TTC549 (cell line): Measurements from ENCODE around the gene NUDC.
"Not testable (repeated sequence)": the region's sequence is repeated elsewhere in the genome, so short reads cannot be mapped to it uniquely, and the experiment has no call there.

ENCODE experiments used
- FAIRE-seq: peaks from 2 replicates; lab custom pipeline; 2012; peaks lifted over from hg19 to GRCh38; lab: Jason Lieb, UNC

Gene NUDC

DNA sequence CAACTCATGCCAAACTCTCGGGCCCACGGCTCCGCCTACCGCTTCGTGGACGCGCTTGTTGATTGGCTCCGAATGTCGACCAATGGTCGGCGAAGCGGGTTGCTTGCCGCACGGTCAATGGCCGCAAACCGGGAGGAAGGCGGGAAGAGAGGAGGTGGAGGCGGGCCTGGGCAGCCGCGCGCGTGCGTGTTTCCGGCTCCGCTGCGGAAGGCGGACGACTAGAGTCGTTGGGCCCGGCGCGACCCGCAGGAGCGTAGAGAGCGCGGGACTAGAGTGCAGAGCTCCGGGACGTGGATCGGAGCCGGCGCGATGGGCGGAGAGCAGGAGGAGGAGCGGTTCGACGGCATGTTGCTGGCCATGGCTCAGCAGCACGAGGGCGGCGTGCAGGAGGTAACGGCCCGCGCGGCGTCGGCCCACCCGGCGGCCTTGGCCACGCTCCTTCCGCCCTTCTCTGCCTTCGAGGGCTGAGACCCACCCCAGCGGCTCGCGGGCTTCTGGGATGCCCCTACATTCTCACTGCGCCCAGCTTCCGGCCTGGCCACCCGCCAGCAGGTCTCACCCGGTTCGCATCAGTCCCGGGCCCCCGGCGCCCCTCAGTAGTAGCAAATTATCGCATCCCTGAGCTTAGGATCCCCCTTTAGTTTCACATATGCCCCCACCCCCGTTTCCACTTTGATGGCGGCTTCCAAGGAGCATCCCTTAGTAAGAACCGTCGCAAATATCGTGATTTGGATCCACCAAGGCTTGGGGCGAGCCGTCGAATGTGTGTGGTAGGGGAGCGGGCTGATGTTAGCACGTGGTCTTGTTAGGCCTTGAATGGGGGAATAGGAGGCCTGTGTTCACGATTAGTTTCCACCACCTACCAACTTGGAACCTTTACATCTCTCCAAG, at the start of gene NUDC:
Gene NUDC (plus strand): TSS at position 204 of the 891 bp plus-strand sequence. CDS start 106 bp downstream, at position 310.
- peak; percentile 94 for FAIRE-seq

GRCh38 chr1:26873097-26873496, 48.4 kb upstream of the NUDC start:
- FAIRE-seq: not testable (repeated sequence)

DNA sequence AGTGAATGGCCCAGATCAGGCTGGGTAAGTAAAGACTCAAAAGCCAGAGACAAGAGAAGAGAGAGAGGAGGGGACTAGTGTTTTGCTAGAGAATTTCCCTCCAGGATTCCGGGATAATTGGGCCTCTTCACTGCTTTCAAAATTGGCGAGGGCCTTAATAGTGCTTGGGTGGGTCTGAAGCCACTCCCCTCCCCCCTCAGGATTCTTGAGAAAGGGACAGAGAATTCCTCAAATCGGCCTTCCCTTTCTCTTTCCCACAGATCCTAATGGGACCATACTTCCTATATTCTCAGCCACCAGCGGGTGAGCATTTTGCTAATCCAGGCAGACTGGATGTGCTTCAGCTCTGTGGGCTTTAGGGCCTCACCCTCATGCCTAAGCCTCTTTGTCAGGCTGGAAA, 46.6 kb upstream of the NUDC start:
- no peak for FAIRE-seq

DNA sequence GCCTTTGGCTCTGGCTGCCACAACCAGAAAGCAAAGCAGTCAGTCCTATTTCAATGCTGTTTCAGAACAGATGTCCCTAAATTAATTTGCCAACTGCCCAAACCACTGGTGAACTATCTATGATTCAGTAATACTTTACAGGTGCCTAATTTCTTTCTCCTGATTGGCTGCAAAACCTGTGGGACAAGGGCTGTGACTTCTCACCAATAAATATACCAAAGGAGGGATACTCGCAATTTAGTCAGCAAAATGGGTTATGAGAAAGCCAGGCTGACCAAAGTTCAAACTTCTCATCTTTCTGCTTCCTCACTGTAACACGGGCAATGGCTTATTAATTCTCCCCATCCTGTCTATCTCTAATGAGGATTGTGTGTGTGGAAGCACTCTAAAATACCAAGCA, 44.2 kb upstream of the NUDC start:
- FAIRE-seq: no peak

DNA sequence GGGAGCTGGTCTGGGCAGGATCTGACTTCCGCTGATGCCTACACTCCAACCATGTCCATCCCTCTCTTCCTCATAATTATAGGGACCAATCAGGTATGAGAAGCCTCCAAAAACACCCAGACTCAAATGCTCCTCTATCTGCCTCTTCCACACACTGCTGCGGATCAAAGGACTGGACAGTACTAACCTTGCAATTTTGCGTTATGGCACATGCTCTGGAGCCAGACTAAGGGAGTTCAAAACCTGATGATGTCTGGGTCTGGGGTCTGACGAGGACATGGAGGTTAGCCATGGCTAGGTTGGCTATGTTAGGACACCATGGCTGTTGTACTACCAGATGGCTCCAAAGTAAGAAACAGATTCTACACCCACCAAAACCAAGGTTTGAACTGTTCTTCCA, 41.8 kb upstream of the NUDC start:
- FAIRE-seq: no peak

- FAIRE-seq: not testable (repeated sequence)
These were observed 39.9 kb upstream of the NUDC start for GRCh38 chr1:26881611-26882010.

DNA sequence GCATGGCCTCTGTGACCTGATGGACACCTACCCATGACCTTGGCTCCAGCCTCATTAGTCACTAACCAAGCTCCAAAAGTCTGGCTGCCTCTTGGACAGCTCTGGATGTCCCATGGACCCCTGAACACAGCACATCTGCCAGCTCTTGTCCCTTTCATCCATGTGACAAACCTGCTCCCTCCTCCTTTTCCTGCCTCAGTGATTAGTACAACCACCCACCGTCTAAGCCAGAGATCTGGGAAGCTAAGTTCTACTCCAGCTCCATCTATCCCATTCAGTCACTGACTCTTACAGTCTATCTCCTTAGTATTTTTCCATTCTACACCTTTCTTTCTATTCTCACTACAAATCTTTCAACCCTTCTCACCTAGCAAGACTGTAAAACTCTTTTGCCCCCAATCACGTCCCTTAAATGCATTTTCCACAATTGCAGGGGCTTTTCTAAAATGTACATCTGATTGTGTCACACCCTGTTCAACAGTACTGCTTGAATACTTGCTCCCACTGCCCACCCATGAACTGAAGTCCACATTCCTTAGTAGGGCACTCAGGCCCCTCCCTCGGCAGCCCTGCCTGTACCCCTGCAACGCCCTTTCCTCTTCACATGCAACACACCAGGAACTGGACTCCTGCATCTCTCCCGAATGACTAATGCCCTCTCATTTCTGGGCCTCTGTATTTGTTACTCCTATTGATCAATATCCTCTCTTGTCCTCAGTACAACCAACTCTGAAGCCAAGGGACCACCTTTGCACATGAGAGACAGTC, 38.7 kb upstream of the NUDC start:
- FAIRE-seq: no peak

GRCh38 chr1:26887125-26887524, 34.4 kb upstream of the NUDC start:
- FAIRE-seq: no peak

- no peak for FAIRE-seq
These were observed 33.3 kb upstream of the NUDC start for GRCh38 chr1:26888231-26888630.

DNA sequence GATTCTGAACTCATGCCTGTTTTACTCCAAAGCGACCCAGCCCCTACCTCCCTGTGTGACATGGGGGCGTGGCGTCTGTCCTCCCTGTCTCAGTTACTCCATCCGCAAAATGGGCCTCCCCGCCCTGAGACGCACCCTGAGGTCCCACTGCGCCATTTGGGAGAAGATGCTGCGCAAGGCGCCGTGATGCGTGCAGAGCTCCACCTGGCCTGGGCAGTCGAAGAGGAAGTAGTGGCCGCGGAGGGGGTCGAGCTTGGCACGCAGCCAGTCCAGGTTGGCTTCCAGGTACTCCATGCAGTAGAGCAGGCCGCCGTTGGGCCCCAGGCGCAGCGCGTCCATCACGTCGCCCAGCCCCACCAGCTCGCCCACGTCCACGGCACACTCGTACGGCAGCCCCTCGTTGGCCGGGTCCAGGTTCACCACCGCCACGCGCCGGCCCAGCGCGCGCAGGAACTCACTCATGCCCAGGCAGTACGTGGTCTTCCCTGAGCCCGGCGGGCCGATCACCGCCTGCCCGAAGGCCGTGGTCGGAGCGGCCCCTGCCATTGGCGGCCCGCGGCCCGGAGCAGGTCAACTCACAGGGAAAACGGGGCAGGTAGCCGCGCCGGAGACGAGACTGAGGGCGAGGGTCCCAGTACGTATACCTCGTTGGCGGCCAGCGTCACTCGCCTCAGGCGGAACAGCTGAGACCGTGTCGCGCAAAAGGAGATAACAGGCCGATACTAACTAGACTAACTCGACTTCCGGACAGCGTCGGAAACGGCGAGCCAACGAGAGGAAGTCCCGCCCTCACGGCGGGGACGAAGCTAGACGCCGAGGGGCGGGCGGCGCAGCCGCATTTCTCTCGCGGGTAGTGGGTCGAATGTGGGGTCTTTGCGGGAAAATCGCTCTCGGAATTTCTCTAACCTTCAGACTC, 31.7 kb upstream of the NUDC start, which contains the start of gene GPN2:
Gene GPN2 (minus strand): TSS at position 733 of the 916 bp plus-strand sequence. CDS start 187 bp downstream, at position 546.
- FAIRE-seq: no peak

- no peak for FAIRE-seq
These were observed 31.1 kb upstream of the NUDC start for GRCh38 chr1:26890467-26890796.

GRCh38 chr1:26894263-26894662, 27.3 kb upstream of the NUDC start:
- FAIRE-seq: no peak

DNA sequence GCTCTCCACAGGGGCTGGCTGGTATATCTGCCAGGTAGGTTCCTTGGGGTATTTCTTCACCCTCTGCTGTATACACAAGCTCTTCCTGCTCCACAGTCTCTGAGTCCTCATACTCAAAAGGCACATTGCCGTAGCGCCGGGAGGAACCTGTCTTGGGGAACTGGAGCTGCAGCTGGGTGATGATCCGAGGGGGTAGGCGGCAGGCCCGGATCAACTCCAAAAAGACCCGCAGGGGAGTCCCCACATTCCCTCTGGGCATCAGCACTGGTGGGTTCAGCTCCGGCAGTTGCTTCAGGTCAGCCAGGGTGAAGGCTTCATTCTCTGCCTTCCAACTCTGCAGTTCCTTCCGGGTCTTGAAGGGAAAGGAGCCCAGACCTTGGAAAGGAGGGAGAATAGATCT, 24.2 kb upstream of the NUDC start:
- no peak for FAIRE-seq

- FAIRE-seq: no peak
These were observed 21.3 kb upstream of the NUDC start, which contains the start of gene GPATCH3 for GRCh38 chr1:26900001-26900814. TSS of gene GPATCH3 (minus strand) at chr1:26900467. CDS start at chr1:26900442, 25 bp downstream.

GRCh38 chr1:26900815-26901511, 20.6 kb upstream of the NUDC start:
- no peak for FAIRE-seq

DNA sequence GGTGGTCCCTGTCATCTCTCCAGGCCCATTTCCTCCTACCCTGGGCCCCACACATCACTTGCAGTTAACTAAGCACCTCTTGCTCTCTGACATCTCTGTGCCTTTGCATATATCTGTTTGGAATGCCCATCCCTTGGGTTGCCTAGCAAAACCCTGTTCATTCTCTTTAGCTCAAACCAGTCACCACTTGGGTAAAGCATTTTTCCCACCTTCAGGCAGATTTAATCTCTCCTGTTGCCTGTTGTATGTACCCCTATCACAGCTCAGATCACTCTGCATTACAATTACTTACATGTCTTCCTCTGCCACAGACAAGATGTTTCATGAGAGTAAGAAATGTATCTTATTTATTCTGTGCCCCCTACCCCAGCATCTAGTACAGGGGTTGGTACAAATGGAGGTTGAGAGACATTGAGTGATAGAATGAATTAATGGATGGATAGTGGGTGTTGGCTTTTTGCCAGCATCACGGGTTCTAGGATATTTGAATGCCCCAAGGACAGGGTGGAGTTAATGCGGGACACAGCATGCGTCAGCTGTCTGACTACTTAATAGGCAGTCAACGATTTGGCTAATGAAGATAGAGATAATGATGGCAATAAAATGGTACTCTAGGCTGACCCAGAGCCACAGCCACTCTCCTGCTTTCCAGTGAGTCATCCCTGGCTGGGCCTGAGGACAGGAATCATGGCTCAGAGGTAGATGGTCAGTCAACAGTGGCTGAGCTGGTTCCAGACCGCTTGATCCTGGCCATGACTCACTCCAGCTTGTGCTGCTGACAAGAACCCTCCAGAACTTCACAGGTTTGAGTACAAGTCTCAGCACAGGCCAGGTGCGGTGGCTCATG, 14.2 kb upstream of the NUDC start:
- no peak for FAIRE-seq

DNA sequence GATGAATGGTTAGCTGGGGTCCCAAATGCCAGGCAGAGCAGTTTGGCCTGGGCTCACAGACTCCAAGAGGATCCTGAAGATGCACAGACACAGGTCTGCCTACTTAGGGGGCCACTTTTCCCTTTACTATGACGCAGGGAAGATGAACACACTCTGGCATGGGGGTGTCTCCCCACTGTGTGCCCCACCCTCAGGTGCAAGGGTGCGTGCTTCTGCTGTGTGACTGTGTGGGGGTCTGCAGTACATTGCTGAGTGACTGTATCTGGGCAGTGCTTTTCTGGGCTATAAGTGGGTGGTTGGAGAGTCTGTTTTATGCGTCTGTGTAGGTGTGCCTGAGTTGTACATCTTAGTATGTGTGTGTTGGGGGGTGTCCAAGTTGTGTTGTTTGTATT, 11.6 kb upstream of the NUDC start:
- no peak for FAIRE-seq

DNA sequence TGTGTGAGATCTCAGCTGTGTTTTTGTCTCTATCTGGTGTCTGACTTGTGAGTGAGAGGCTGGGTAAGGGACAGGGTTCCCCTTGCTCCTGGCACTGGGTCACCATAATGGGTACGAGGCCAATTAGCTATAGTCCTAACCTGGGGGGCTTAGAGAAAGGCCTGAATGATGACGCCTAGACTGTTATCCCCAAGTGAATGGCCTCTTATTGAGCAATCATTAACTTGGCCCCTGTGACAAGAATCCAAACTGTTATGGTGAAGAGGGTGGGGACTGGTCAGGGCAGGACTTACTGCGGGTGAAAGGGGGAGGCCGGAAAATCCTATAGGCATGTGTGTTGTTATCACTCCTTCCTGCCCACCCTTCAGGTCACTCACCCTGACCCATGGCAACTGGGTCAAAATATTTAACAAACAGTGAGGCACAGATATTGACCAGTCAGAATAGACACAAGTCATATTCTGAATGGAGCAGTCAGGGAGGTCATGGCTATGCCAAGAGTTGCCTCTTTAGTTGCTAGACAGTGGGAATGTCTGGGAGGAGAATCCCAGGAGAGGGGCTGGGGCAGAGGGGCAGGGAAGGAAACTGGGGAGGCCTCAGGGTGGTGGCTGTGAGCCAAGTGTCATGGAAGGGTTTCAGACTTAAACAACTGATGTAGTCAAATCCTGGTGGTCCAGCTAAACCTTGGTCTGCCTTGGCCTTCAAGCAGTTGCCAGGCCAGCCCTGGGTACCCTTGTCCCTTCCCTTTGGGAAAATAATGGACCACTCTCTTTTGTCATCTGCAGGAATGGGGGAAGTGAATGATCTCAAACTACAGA, 11.0 kb upstream of the NUDC start:
- no peak for FAIRE-seq
